Gastrocnemius medialis (tissue), 4 donors: ENCODE results near the gene SEC22A. TPM values are rescaled to one million over a fixed set of nuclear protein-coding genes. Genes with fewer than 3 reads are reported as not detected.

Source experiments
- ATAC-seq, 2 donors: fragments of 150-250 bp; one replicate each; pipeline ENCODE4 v1.9.1; 2016
- DNase-seq, 2 donors: peaks; one replicate each; pipeline ENCODE4 v3.0.0-alpha.2; 2019
- H3K27ac ChIP-seq, 4 donors: fragments of 200-600 bp; sonication (generic); 1 replicate in 1 of 4; 2 replicates in 3 of 4; pipeline ENCODE4 v1.5.1; 2016 to 2018; ENCODE audit warnings: mild to moderate bottlenecking in 2 of 4, moderate library complexity in 1 of 4
- H3K27me3 ChIP-seq, 3 donors: fragments of 200-600 bp; sonication (generic) in 2 of 3; 1 replicate in 1 of 3; 2 replicates in 2 of 3; pipeline versions ENCODE4 v1.5.1 to v1.6.0; 2016 to 2019; ENCODE audit warnings: mild to moderate bottlenecking in 1 of 3, moderate library complexity in 1 of 3
- H3K36me3 ChIP-seq, 2 donors: fragments of 200-600 bp; sonication (generic) in 1 of 2; one replicate each; pipeline ENCODE4 v1.5.1; 2017 to 2018
- H3K4me1 ChIP-seq, 2 donors: fragments of 200-600 bp; sonication (generic) in 1 of 2; one replicate each; pipeline ENCODE4 v1.5.1; 2016 to 2017; ENCODE audit warnings: mild to moderate bottlenecking in 2 of 2
- H3K4me3 ChIP-seq, 4 donors: fragments of 200-600 bp; sonication (generic) in 3 of 4; 1 replicate in 1 of 4; 2 replicates in 3 of 4; pipeline ENCODE4 v1.5.1; 2016 to 2019; ENCODE audit warnings: mild to moderate bottlenecking in 2 of 4
- H3K9me3 ChIP-seq, 3 donors: fragments of 200-600 bp; sonication (generic) in 2 of 3; 1 replicate in 1 of 3; 2 replicates in 2 of 3; pipeline ENCODE4 v1.5.1; 2016 to 2019
- POLR2A ChIP-seq, 2 donors: fragments of 450-650 bp; IDR thresholded peaks; one replicate each; pipeline ENCODE4 v1.6.1; 2017; ENCODE audit warnings: antibody characterized with exemption in 2 of 2, mild to moderate bottlenecking in 2 of 2, moderate library complexity in 2 of 2
- in situ Hi-C, 4 donors: fragments of 200-750 bp; cut with MboI; loops; one replicate each; pipeline versions ENCODE4 v1.15.0 to v1.8.0; 2017; ENCODE audit warnings: low sequenced_read_pairs in 4 of 4
- intact Hi-C: fragments of 100-400 bp; cut with DNase I; formaldehyde crosslinking; loops from one replicate; pipeline ENCODE4 v1.15.1; 2023; ENCODE audit warnings: low total_unique reads
- total RNA-seq, 4 donors: library from RNA; depleted of rRNA; stranded (reverse); fragments of >200 nt; gene quantifications; one replicate each; pipeline versions ENCODE4 v1.1.0 to v1.2.3, GENCODE V29; 2016
- TF ChIP-seq, protein P1 (sequence below), 5 experiments: fragments of 450-650 bp in 3 of 5; fragments of 200-600 bp in 2 of 5; sonication (generic) in 2 of 5; IDR thresholded peaks in 4 of 5; conservative IDR thresholded peaks in 1 of 5; 1 replicate in 4 of 5; 2 replicates in 1 of 5; pipeline ENCODE4 v1.5.1; 2016 to 2019; ENCODE audit warnings: antibody characterized with exemption in 5 of 5, mild to moderate bottlenecking in 3 of 5, moderate library complexity in 3 of 5

The SEC22A gene
- total RNA-seq, 4 donors from 2014 or later = 13.8 to 22.6 (median 16.8) TPM

DNA sequence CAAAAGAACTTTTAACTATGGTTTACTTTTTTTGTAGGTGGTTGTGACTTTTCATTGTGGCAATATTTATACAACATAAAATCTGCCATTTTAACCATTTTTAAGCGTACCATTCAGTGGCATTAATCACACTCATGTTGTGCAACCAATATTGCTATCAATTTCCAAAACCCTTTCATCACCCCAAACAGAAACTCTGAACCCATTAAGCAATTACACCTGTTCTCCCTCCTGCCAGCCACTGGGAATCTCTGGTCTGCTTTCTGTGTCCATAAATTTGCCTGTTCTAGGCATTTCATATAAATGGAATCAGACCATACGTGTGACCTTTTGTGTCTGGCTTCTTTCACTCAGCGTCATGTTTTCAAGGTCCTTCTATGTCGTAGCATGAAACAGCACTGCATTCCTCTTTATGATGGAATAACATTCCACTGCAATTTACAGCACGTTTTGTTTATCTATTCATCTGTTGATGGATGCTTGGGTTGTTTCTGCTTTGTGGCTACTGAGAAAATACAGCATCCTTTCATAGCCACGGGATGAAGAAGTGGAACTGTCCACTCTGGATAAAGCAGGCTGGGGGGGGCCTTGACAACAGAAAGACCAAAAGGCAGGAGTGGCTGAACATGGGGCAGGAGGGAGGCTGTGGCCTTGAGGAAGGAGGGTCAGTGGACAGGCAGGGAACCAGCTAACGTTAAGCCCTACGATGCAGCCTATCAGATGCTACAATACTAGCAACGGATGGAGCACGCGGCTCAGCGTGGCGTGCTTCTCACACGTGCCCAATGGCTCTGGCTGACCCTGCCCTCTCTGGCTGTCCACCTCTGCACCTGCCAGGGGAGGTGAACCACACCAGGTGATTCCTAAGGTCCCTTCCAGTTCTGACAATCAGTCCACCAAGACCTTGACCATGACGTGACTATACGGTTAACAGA, 110.9 kb downstream of the SEC22A start:
- in situ Hi-C loops = no loop called here
- no peaks in the 10 kb centered on the region for H3K9me3 ChIP-seq
- ATAC-seq (no peak), DNase-seq (no peak)
- peaks cover 0 to 3% (median 0%) of the 10 kb centered on the region in 3 donors for H3K27me3 ChIP-seq
- H3K36me3 ChIP-seq = no peaks in the 10 kb centered on the region
- no peaks in the 10 kb centered on the region for H3K4me1 ChIP-seq
- TF ChIP-seq, protein P1, sequence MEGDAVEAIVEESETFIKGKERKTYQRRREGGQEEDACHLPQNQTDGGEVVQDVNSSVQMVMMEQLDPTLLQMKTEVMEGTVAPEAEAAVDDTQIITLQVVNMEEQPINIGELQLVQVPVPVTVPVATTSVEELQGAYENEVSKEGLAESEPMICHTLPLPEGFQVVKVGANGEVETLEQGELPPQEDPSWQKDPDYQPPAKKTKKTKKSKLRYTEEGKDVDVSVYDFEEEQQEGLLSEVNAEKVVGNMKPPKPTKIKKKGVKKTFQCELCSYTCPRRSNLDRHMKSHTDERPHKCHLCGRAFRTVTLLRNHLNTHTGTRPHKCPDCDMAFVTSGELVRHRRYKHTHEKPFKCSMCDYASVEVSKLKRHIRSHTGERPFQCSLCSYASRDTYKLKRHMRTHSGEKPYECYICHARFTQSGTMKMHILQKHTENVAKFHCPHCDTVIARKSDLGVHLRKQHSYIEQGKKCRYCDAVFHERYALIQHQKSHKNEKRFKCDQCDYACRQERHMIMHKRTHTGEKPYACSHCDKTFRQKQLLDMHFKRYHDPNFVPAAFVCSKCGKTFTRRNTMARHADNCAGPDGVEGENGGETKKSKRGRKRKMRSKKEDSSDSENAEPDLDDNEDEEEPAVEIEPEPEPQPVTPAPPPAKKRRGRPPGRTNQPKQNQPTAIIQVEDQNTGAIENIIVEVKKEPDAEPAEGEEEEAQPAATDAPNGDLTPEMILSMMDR (IDR thresholded peaks at IDR 0.05 in 4 of 5, conservative IDR thresholded peaks at IDR 0.05 in 1 of 5) = no peak
- TF ChIP-seq POLR2A (IDR thresholded peaks at IDR 0.05) = no peak
- intact Hi-C loops = no loop called here
- no peak overlapping the region for H3K27ac ChIP-seq
- no peak overlapping the region for H3K4me3 ChIP-seq

DNA sequence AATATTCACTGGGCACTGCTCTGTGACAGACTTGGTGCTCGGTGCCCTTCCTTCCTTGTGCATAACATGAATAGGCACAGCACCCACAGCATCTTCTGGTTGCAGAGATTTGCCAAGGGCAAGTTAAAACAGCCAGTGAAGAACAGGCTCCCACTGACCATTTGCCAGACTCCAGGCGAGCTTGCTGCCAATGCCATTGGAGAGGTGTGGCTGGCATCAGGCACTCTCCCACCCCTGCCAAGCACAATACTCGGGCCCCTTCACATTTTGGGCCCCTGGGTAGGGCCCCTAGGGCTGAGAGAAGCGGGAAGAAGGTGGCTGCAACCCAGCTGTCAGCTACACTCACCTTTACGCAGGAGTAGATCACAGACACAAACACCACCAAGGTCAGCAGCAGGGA, 112.1 kb downstream of the SEC22A start:
- Histone ChIP-seq H3K4me1 (no peaks in the 10 kb centered on the region), H3K9me3 (no peaks in the 10 kb centered on the region), H3K36me3 (no peaks in the 10 kb centered on the region), H3K4me3 (no peak overlapping the region), H3K27ac (no peak overlapping the region), H3K27me3 (peaks cover 0 to 3% (median 0%) of the 10 kb centered on the region in 3 donors)
- ATAC-seq (no peak), DNase-seq (no peak)
- in situ Hi-C loops (no loop called here), intact Hi-C loops (no loop called here)
- TF ChIP-seq, protein P1 (IDR thresholded peaks at IDR 0.05 in 4 of 5, conservative IDR thresholded peaks at IDR 0.05 in 1 of 5) = no peak
- TF ChIP-seq POLR2A (IDR thresholded peaks at IDR 0.05) = no peak

GRCh38 chr3:123314359-123315270, 112.9 kb downstream of the SEC22A start:
- ATAC-seq (no peak), DNase-seq (no peak)
- Histone ChIP-seq H3K27me3 (peaks cover 0 to 3% (median 0%) of the 10 kb centered on the region in 3 donors), H3K4me3 (no peak overlapping the region), H3K36me3 (no peaks in the 10 kb centered on the region), H3K9me3 (no peaks in the 10 kb centered on the region), H3K27ac (no peak overlapping the region), H3K4me1 (no peaks in the 10 kb centered on the region)
- in situ Hi-C loops (no loop called here), intact Hi-C loops (no loop called here)
- TF ChIP-seq, protein P1 (IDR thresholded peaks at IDR 0.05 in 4 of 5, conservative IDR thresholded peaks at IDR 0.05 in 1 of 5) = no peak
- no peak for TF ChIP-seq POLR2A (IDR thresholded peaks at IDR 0.05)

DNA sequence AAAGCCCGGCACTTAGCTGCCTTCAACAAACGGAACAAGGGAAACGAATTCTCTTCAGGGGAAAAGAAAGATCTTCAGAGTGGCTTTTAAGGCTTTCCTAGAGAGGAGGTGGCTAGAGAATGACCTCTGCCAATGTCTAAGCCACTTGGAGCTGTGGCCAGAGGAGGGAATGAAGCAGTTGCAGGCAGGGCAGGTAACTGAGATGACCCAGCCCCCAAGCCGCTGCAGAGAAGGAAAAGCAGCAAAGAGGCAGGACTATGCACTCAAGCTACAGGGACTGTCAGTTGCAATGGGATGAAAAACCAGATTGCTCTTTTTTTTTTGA, 113.5 kb downstream of the SEC22A start:
- Histone ChIP-seq H3K36me3 (no peaks in the 10 kb centered on the region), H3K27me3 (peaks cover 0 to 3% (median 0%) of the 10 kb centered on the region in 3 donors), H3K9me3 (no peaks in the 10 kb centered on the region), H3K4me1 (no peaks in the 10 kb centered on the region), H3K4me3 (no peak overlapping the region), H3K27ac (no peak overlapping the region)
- in situ Hi-C loops = no loop called here
- TF ChIP-seq POLR2A (IDR thresholded peaks at IDR 0.05) = no peak
- TF ChIP-seq, protein P1 (IDR thresholded peaks at IDR 0.05 in 4 of 5, conservative IDR thresholded peaks at IDR 0.05 in 1 of 5) = no peak
- intact Hi-C loops = no loop called here
- DNase-seq (no peak), ATAC-seq (no peak)
